ENCODE results near the gene SLC39A12. TPM values are rescaled to one million over a fixed set of nuclear protein-coding genes. Genes with fewer than 3 reads are reported as not detected.

The SLC39A12 gene
- total RNA-seq, 3 donors from 2014 or later (not counting 1 experiment from before 2014, with no cell fraction given): not detected

- Histone ChIP-seq H3K36me3 (ENCODE audit: control insufficient read depth, insufficient read depth, low read length) (no peaks in the 10 kb centered on the region), H3K9me3 (ENCODE audit: control insufficient read depth, insufficient read depth, low read length) (no peaks in the 10 kb centered on the region), H3K4me1 (ENCODE audit: control insufficient read depth, insufficient read depth, low read length) (no peaks in the 10 kb centered on the region), H3K27ac (ENCODE audit: low read length) (no peak overlapping the region), H3K27me3 (ENCODE audit: control insufficient read depth, insufficient read depth, low read length) (no peaks in the 10 kb centered on the region), H3K4me3 (ENCODE audit: low read length) (no peak overlapping the region)
- Mint-ChIP-seq H3K27me3 (ENCODE audit: low read depth in 2 of 2) (peaks cover 9 to 35% of the 10 kb centered on the region in 2 donors), H3K4me3 (no peak overlapping the region), H3K27ac (no peak overlapping the region), H3K9me3 (peaks cover 2% of the 10 kb centered on the region in 2 donors), H3K36me3 (no peaks in the 10 kb centered on the region), H3K4me1 (no peaks in the 10 kb centered on the region)
- no peak for TF ChIP-seq CTCF (IDR thresholded peaks at IDR 0.05)
- intact Hi-C loops (cut with micrococcal nuclease): no loop called here
- no peak for DNase-seq
- 53% methylated on average over 3 of the region's 3 CpGs for WGBS (ENCODE audit: insufficient coverage)
- ATAC-seq: no peak
These were observed 53.7 kb downstream of the SLC39A12 start for GRCh38 chr10:18005445-18005780.

- no peaks in the 10 kb centered on the region for H3K36me3 ChIP-seq (ENCODE audit: control insufficient read depth, insufficient read depth, low read length)
- Mint-ChIP-seq H3K4me3 (no peak overlapping the region), H3K27me3 (ENCODE audit: low read depth in 2 of 2) (peaks cover 9 to 36% of the 10 kb centered on the region in 2 donors), H3K4me1 (no peaks in the 10 kb centered on the region), H3K9me3 (peaks cover 2% of the 10 kb centered on the region in 2 donors), H3K36me3 (no peaks in the 10 kb centered on the region), H3K27ac (no peak overlapping the region)
- ATAC-seq (no peak), DNase-seq (no peak)
- no peak overlapping the region for H3K4me3 ChIP-seq (ENCODE audit: low read length)
- H3K4me1 ChIP-seq (ENCODE audit: control insufficient read depth, insufficient read depth, low read length): no peaks in the 10 kb centered on the region
- H3K27me3 ChIP-seq (ENCODE audit: control insufficient read depth, insufficient read depth, low read length): no peaks in the 10 kb centered on the region
- intact Hi-C loops (cut with micrococcal nuclease): no loop called here
- H3K9me3 ChIP-seq (ENCODE audit: control insufficient read depth, insufficient read depth, low read length): no peaks in the 10 kb centered on the region
- TF ChIP-seq CTCF (IDR thresholded peaks at IDR 0.05): no peak
- 57% methylated on average over 4 of the region's 6 CpGs for WGBS (ENCODE audit: insufficient coverage)
- no peak overlapping the region for H3K27ac ChIP-seq (ENCODE audit: low read length)
These were observed 54.2 kb downstream of the SLC39A12 start for GRCh38 chr10:18005781-18006456.

- Histone ChIP-seq H3K27ac (ENCODE audit: low read length) (no peak overlapping the region), H3K36me3 (ENCODE audit: control insufficient read depth, insufficient read depth, low read length) (no peaks in the 10 kb centered on the region), H3K9me3 (ENCODE audit: control insufficient read depth, insufficient read depth, low read length) (no peaks in the 10 kb centered on the region), H3K4me3 (ENCODE audit: low read length) (no peak overlapping the region), H3K4me1 (ENCODE audit: control insufficient read depth, insufficient read depth, low read length) (no peaks in the 10 kb centered on the region), H3K27me3 (ENCODE audit: control insufficient read depth, insufficient read depth, low read length) (no peaks in the 10 kb centered on the region)
- intact Hi-C loops (cut with micrococcal nuclease): no loop called here
- no peak for TF ChIP-seq CTCF (IDR thresholded peaks at IDR 0.05)
- H3K27ac Mint-ChIP-seq: no peak overlapping the region
- H3K4me1 Mint-ChIP-seq: no peaks in the 10 kb centered on the region
- no CpG with 5 or more reads among the region's 1 CpG for WGBS (ENCODE audit: insufficient coverage)
- ATAC-seq (no peak), DNase-seq (no peak)
- peaks cover 9 to 29% of the 10 kb centered on the region in 2 donors for H3K27me3 Mint-ChIP-seq (ENCODE audit: low read depth in 2 of 2)
- peaks cover 2% of the 10 kb centered on the region in 2 donors for H3K9me3 Mint-ChIP-seq
- no peak overlapping the region for H3K4me3 Mint-ChIP-seq
- H3K36me3 Mint-ChIP-seq: no peaks in the 10 kb centered on the region
These were observed 57.3 kb downstream of the SLC39A12 start for GRCh38 chr10:18008986-18009385.

- Histone ChIP-seq H3K27ac (ENCODE audit: low read length) (no peak overlapping the region), H3K36me3 (ENCODE audit: control insufficient read depth, insufficient read depth, low read length) (no peaks in the 10 kb centered on the region), H3K27me3 (ENCODE audit: control insufficient read depth, insufficient read depth, low read length) (no peaks in the 10 kb centered on the region), H3K4me1 (ENCODE audit: control insufficient read depth, insufficient read depth, low read length) (no peaks in the 10 kb centered on the region), H3K9me3 (ENCODE audit: control insufficient read depth, insufficient read depth, low read length) (no peaks in the 10 kb centered on the region), H3K4me3 (ENCODE audit: low read length) (no peak overlapping the region)
- Mint-ChIP-seq H3K27me3 (ENCODE audit: low read depth in 2 of 2) (peaks cover 9 to 29% of the 10 kb centered on the region in 2 donors), H3K9me3 (peaks cover 2% of the 10 kb centered on the region in 2 donors), H3K4me3 (no peak overlapping the region), H3K27ac (no peak overlapping the region), H3K4me1 (no peaks in the 10 kb centered on the region), H3K36me3 (no peaks in the 10 kb centered on the region)
- intact Hi-C loops (cut with micrococcal nuclease): no loop called here
- TF ChIP-seq CTCF (IDR thresholded peaks at IDR 0.05): no peak
- ATAC-seq: no peak
- 80% methylated on average over 1 of the region's 2 CpGs for WGBS (ENCODE audit: insufficient coverage)
- no peak for DNase-seq
These were observed 58.3 kb downstream of the SLC39A12 start for GRCh38 chr10:18010050-18010449.

Data from natural killer cell (primary cell).